GM21529 (cell line): ENCODE data around the gene PRKAA2.
"Not testable (repeated sequence)": the region's sequence is repeated elsewhere in the genome, so short reads cannot be mapped to it uniquely, and the experiment has no call there.

Experiments
- ATAC-seq: cut with Tn5 transposase; IDR thresholded peaks from one replicate; pipeline ENCODE4 v1.9.1; 2021; ENCODE audit not compliant: unreplicated experiment

The PRKAA2 gene

DNA sequence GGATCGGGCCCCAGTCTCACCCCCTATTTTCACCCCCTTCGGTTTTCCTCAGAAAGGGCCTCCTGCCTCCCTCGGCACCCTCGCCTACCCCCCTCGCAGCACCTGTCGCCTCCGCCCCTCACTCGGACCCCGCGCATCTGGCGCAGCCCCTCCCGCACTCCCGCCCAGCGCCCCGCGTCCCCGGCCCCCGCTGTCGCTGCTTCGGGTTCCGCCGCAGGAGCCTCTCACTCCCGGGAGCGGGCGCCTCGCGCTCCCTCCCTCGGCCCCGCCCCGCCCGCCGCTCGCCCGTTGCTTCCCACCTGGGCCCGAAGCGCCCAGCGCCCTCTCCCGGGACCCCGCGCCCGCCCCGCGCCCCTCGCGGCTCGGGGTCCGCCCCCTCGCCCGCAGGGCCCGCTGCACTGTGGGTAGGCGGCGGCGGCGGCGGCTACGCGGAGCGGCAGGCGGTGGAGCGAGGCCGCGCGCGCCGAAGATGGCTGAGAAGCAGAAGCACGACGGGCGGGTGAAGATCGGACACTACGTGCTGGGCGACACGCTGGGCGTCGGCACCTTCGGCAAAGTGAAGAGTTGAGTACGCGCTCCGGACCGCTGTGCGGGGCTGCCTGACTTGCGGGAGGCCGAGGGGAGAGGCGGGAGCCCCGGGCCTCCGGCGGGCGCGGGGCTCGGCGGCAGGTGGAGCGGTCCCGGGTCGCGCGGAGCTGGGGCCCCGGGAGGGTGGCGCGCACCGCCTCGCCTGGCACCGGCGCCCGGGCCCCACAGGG is at the start of gene PRKAA2:
TSS of gene PRKAA2 (plus strand) at position 396 of the 758 bp plus-strand sequence. CDS start at position 470, 74 bp downstream.
- no peak for ATAC-seq

DNA sequence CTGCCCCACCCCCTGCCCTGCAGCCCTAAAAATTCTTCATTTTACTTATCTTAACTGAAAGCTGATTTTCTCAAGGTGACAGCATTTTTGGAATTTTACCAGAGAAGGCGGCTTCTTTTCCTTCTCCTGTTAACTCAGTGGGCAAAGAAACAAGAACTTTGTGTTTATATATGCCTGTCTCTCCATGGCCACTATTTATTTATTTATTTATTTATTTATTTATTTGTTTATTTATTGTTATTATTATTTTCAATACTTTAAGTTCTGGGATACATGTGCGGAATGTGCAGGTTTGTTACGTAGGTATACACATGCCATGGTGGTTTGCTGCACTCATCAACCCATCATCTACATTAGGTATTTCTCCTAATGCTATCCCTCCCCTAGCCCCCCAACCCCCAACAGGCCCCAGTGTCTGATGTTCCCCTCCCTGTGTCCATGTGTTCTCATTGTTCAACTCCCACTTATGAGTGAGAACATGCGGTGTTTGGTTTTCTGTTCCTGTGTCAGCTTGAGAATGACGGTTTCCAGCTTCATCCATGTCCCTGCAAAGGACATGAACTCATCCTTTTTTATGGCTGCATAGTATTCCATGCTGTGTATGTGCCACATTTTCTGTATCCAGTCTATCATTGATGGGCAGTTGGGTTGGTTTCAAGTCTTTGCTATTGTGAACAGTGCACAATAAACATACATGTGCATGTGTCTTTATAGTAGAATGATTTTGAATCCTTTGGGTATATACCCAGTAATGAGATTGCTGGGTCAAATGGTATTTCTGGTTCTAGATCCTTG is 49.5 kb upstream of the PRKAA2 start:
- ATAC-seq, result not testable (repeated sequence)

DNA sequence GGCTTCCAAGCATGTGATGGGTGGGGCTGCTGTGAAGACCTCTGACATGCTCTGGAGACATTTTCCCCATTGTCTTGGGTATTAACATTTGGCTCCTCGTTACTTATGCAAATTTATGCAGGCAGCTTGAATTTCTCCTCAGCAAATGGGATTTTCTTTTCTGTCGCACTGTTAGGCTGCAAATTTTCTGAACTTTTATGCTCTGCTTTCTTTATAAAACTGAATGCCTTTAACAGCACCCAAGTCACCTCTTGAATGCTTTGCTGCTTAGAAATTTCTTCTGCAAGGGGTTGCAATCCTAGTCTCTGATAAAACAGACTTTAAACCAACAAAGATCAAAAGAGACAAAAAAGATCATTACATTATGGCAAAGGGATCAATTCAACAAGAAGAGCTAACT is 35.0 kb upstream of the PRKAA2 start:
- not testable (repeated sequence) for ATAC-seq

DNA sequence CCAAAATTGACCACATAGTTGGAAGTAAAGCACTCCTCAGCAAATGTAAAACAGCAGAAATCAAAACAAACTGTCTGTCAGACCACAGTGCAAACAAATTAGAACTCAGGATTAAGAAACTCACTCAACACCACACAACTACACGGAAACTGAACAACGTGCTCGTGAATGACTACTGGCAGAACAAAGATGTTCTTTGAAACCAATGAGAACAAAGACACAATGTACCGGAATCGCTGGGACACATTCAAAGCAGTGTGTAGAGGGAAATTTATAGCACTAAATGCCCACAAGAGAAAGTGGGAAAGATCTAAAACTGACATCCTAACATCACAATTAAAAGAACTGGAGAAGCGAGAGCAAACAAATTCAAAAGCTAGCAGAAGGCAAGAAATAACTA is 34.3 kb upstream of the PRKAA2 start:
- not testable (repeated sequence) for ATAC-seq

DNA sequence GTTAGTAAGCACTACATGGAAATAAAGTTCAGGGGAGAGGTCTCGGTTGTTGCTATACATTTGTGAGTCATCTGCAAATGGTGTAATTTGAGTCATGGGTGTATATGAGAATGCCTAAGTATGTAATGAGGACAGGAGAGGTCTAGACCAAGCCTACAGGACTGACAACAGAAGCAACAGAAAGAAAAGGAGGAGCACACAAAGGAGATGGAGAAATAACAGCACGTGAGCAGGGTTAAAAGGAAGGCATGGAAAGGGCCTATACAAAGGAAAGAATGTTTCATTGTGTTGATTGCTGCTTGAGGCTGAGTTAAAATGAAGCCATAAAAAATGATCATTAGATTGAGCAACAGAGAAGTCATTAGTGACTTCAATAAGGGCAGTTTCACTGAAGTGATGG is 28.0 kb upstream of the PRKAA2 start:
- no peak for ATAC-seq

DNA sequence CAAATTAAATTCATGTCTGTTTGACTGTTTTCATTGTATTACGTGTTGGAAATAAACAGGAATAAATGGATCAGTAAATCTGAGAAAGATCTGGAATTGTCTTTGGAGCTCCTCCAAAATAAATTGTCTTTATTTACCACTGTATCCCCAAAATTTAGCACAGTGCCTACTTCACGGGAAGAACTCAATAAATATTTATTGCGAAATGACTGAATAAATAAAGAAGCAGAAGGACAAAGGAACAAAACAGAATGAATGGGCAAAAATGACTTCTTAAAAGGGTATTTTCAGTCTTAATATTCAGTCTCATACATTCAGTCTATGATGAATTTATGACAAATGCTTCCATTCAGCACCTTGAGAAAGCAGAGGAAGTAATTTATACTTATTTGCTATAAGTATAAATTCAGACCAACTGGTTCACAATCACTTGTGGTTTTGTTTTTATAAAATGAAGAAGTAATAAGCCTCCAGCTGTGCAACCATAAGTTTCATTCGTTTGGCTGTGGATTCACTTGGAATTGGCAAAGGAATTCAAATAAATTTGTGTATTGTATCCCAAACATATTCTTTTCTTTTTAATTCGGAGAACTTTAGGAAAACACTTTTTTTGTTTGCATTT is 19.2 kb upstream of the PRKAA2 start:
- no peak for ATAC-seq

DNA sequence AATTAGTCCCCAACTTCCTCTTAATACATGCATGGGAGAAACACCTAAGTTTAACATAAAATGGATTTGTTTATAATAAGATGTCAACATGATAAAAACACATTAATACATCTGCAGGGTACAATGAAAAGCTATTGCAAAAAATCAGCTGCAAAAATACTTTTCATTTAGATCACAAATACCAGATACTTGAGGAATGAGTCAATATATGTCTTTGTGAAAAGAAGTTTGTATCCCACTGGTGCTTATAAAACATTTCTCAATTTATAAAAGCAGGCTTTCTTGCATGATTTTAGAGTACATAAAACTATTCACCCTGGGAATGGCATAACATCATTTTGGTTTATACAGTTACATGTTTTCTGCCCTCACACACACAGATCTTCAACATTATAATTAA is 18.6 kb upstream of the PRKAA2 start:
- ATAC-seq, result no peak

DNA sequence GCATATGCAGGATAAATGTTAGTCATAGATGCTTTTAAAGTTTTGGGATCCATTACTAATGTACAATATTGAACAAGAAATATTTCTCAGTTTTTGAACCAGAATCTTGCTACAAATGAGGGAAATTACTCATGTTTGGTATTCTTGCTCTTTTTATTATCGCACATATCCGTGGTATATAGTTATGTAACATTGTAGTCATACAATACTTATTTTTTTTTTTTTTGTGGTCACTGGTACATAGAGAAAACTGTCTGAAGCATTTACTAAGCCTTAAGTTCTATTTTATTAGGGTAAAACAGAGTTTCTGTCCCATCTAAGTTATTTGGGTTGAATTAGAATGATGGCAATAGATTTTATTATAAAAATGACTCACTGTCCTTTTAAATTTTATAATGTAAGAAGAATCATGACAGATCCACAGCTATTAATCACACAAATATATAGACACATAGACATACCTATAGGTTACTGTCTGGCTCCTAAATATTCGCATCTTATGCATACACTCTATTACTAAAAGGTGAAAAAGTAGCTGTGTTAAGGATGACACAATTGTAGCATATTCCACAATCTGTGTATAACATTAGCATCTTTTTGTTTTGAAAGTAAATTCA is 18.0 kb upstream of the PRKAA2 start:
- ATAC-seq, result no peak

DNA sequence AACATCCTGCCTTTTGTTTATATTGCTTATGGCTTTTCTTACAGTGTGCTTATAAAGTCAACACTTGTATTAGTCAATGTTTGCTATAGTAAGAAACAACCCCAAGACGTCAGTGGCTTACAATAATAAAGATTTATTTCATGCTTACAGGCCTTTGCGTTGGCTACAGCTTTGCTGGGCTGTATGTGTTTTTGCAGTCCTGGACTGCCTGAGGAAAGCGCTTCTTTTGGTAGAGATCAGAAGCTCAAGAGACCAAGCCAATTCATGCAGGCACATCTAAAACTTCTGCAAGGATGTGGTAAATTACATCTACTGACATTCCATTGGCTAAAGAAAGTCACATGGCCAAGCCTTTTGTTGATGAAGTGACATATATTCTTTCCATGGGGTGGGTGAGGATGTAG is 17.5 kb upstream of the PRKAA2 start:
- ATAC-seq, result no peak

DNA sequence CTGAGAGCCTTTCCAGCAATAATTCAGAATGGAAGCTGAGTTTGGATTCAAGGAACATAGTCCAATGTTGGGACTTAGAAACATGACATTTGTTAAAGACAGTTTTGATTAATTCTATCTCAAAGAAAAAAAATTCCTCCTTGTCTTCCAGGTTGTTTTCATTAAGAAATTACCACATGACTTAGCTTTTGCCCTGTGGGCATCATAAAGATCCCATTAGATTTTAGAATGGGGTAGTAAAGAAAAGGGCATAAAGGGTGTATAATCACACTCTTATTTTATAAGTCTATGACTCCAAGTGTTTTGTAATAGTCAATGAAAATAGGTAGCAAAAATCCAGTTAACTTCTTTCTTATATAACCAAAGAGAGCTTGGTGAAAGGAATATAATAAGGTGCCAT is 14.3 kb upstream of the PRKAA2 start:
- no peak for ATAC-seq

DNA sequence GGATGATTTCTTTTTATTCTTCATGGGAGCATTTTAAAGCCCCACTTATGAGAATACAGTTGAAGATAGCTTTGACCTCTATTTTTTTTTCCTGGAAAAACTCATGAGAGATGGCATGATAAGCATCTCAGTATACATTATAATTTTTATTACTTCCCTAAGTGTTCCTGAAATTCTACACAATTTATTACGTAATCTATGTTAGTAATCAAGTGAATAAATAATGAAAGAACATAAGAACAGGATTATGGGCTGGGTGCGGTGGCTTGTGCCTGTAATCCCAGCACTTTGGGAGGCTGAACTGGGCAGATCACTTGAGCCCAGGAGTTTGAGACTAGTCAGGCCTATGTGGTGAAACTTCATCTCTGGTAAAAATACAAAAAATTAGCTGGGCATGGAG is 13.2 kb upstream of the PRKAA2 start:
- ATAC-seq, result no peak

DNA sequence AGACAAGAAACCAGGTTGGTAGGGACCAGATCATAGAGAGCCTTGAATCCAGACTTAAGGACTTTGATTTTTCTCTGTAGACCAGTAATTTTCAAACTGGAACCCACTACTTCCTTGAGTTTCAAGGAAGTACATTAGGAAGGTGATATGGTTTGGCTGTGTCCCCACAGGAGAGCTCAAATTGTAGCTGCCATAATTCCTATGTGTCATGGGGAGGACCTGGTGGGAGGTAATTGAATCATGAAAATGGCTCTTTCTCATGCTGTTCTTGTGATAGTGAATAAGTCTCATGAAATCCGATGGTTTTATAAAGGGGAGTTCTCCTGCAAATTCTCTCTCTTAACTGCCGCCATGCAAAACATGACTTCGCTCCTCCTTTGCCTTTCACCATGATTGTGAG is 10.1 kb upstream of the PRKAA2 start:
- ATAC-seq, result no peak

DNA sequence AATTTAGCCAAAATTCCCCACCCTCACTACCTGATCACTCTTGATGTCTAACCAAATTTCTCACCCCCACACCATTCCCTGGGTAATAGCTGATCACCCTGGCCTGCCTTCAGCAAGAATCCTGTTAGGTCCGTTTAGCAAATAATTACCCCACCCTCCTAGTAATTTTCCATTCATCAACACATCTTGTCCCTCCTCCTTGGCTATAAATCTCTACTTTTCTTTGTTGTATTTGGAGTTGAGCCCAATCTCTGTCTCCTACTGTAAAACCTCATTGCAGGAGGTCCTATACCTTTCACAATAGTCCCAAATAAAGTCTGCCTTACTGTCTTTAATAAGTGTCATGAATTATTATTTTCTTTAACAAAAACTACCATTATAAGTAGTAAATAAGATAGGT is 6.9 kb upstream of the PRKAA2 start:
- ATAC-seq, result no peak

DNA sequence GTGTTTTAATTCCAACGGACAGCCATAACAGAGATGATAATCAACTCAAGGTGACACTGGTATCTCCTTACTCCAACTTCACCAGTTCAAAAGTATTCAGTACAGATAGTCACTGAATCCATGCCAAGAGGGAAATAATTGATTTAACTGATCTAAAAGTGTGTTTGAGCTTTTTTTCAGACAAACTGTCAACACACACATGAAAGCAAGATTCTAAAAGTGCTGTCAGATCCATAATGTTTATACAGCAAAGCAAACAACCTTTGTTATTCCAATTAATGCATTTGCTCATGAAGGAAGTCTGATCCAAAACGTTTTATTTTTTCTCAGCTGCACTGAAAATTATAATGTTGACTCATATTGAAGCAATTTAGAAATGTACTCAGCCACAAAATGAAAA is 5.9 kb upstream of the PRKAA2 start:
- ATAC-seq, result no peak

DNA sequence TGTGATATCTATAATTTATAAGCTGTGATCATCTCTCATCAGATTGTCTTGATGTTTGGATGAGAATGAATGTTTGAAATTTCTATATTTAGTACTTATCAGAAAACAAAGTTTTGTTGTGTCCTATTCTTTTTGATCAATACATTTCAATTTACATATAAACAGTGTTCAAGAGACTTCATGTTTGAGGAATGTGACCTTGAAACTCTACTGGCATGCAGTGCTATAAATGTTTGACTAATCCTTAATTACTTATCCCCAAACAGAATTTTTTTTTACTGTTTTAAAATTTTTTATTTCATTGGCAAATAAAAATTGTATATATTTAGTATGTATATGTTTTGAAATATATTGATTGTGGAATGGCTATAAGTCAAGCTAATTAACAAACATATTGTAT is 1.5 kb upstream of the PRKAA2 start:
- no peak for ATAC-seq

DNA sequence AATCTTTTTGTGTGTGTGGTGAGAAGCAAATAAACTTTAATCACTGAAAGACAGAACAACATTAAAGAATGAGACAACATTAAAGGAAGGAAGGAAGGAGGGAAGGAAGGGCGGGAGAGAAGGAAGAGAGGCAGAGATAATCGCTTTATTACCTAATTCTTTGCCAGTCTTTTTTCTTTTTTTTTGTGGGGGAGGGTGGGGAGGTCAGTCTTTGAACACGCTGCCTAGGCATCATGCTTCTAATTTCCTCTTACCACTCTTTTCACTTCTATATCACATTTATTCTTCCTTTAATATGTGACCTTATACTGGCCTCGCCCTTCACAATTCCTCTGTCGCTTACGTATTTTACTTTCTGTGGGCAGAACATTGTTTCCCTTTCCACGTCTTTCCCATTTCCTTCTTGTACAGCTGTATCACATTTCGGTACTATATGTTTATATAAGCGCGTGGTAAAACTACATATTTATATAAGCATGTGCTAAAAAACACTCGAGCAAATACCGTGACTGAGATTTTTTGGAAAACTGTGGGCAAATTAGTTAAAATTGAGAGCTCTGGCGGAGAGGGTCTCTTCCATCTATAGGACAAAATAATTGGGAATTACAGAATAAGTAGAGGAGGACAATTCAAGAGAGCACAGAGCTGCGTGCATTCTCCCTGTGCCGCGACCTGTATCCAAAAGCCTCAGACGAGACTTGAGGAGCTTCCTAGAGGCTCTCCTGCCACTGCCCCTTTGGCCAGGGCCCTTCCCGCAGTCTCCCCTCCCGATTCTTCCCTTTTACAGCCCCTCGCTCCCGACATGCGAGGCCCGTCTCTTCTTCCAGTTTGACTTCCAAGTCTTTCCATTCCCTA is 823 bp upstream of the PRKAA2 start:
- no peak for ATAC-seq

DNA sequence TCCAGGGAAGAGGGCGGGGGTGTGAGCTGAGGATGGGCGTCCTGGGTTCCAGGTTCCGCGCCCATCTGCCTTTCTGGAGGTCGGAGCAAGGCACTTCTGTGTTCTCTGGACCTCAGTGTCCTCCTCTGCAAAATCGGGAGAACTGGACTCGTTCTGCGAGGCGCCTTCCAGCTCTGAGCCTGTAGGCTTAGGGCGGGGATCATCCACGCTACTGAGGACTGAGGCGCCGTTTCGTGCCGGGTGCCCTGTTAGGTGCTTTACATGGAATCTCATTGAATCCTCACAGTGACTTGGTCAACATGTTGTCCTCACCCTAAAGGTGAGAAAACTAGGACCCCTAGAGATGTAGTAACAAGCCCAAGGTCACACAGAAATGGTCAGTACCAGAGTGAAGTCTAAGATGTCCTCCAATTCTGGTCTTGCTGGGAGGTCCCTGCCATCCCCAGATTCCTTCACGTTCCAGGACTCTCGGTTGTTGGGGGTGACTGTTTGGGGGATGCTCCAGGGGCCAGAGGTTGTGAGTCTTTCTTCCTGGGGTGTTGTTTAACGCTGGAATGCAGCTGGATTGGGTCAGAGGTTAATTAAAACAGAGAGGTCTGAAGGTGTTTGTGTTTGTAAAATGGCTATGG is 677 bp downstream of the PRKAA2 start:
- no peak for ATAC-seq

DNA sequence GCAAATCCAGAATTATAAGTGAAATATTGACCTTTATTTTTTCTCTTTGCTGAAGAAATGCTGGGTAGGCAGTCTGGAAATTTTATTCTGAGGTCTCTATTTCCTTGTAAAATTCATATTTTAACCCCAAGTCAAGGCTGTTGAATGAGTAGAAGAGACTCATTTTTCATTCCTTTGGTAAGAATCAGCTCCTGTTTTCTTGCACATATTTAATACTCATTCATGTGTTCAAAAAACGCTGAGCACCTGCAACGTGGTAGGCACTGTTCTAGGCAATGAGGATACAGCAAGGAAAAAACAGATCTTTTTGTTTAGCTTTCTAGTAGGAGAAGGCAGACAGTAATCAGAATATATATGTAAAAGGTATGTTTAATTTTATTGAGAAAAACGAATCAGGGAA is 1.5 kb downstream of the PRKAA2 start:
- no peak for ATAC-seq

DNA sequence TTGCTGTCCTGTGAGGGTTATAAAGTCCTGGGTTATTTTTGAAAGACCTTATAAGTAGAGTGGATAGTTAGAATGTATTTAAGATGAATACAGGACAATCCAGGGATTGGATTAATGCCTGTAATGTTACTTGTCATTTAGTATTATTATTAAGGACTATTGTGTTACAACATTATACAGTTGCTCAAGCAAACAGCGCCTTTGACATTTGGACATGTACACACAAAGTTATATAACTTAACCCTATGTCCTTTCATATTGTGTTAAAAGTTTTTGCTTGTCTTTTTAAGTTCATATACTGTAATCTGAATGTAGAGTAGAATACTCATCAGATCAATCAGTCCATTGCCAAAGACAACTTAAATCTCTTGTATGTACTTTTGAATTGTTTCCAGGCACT is 2.0 kb downstream of the PRKAA2 start:
- no peak for ATAC-seq

DNA sequence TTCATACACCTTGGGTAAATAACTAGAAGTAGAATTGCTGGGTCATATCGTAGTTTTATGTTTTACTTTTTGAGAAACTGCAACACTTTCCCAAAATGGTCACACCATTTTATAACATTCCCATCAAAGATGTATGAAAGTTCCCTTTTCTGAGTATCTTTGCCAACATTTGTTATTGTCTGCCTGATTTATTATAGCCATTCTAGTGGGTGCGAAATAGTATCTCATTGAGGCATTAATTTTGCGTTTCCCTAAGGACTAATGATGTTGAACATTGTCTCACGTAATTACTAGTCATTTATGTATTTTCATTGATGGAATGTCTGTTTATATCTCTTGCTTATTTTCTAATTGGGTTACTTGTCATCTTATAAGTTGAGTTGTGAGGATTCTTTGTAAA is 3.4 kb downstream of the PRKAA2 start:
- no peak for ATAC-seq
